ENCODE data around the gene NT5C2. TPM values are rescaled to one million over a fixed set of nuclear protein-coding genes. Genes with fewer than 3 reads are reported as not detected.

The NT5C2 gene
- polyA plus RNA-seq (2013, experiment 1 of 2): 62.7 TPM
- 62.3 TPM for polyA plus RNA-seq (2013, experiment 2 of 2)

DNA sequence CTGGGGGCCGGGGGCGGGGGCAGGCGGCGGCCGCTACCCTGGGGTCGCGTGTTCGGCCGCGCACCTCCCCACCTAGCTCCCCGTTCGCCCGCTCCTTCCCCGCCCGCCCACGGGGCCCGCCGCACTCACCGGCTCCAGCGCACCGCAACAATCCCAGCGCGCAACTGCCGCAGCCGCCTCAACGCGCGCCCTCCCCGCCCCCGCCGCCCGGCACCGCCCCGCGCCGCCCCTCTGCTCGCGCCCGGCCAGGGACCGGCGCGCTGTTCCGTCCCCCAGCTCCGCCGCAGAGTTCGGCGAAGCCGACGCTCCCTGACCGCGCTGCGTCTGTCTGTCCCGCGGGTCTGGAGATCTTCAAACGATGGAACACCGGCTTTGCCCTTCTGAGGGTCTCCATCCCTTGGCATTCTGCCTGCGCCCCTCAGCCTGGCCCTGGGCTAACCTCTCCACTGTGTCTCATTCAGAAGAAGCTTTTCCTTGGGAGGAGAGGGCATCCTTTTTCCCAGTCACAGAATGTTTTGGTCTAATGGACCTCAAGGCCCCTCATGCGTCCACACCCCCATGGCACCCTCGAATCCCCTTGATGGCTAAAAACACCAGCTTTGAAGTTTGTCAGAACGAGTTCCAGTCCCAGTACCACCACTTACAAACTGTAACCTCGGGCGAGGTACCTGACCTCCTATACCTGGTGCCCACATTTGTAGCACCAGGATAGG, at the start of gene NT5C2:
NT5C2 (minus strand) TSS at position 166 of the 713 bp plus-strand sequence. CDS start 18,314 bp downstream, outside the sequence.
- H3K27me3 ChIP-seq (ENCODE audit: control insufficient read depth in 3 of 3, insufficient read depth in 3 of 3, low read depth in 1 of 3, low read length in 3 of 3): no peaks in the 10 kb centered on the region
- H3K27ac ChIP-seq (replicated peaks; ENCODE audit: low read length): peak within 1 kb of the TSS; percentile 94
- no peak within 1 kb of the TSS for H2BK120ac ChIP-seq (ENCODE audit: low read depth, low read length)
- peak within 1 kb of the TSS; percentile 18 for H2BK15ac ChIP-seq (ENCODE audit: low read length)
- peak; percentile 77 for DNase-seq (ENCODE audit: low spot score)
- no CpG with 5 or more reads among the region's 62 CpGs for WGBS, 2 donors (ENCODE audit: extremely low coverage in 2 of 2, insufficient read length in 2 of 2, insufficient replicate concordance in 1 of 2)
- peak within 1 kb of the TSS; percentile 49 for H2BK12ac ChIP-seq (ENCODE audit: low read length)
- peak within 1 kb of the TSS; percentile 27 for H2BK5ac ChIP-seq (ENCODE audit: low read length)
- no peak within 1 kb of the TSS for H3K4ac ChIP-seq (ENCODE audit: low read length)
- H3K79me1 ChIP-seq (ENCODE audit: low read depth, low read length): peaks cover 5% of the 10 kb centered on the region
- no peaks in the 10 kb centered on the region for H3K9me3 ChIP-seq (replicated peaks in 1 of 2; ENCODE audit: control insufficient read depth in 2 of 2, insufficient read depth in 1 of 2, low read depth in 1 of 2, low read length in 2 of 2)
- H2AFZ ChIP-seq (ENCODE audit: low read length): peak within 1 kb of the TSS; percentile 97
- peak within 1 kb of the TSS; percentile 72 for H3K4me2 ChIP-seq (ENCODE audit: insufficient read depth, low read length, poor library complexity, severe bottlenecking)
- peak within 1 kb of the TSS; percentile 98 for H3K23ac ChIP-seq (ENCODE audit: low read depth, low read length, poor library complexity)
- peak within 1 kb of the TSS; percentile 37 for H2AK5ac ChIP-seq (ENCODE audit: low read depth, low read length)
- peaks cover 6 to 13% of the 10 kb centered on the region in 2 donors for H3K4me1 ChIP-seq (ENCODE audit: control insufficient read depth in 2 of 2, insufficient read depth in 1 of 2, low read depth in 1 of 2, low read length in 2 of 2)
- peak within 1 kb of the TSS; percentile 97 to 98 for H3K4me3 ChIP-seq (ENCODE audit: low read length in 2 of 2)
- H3K18ac ChIP-seq (ENCODE audit: low read length): peak within 1 kb of the TSS; percentile 96
- peaks cover 0 to 11% of the 10 kb centered on the region in 2 donors for H3K36me3 ChIP-seq (replicated peaks in 1 of 2; ENCODE audit: control insufficient read depth in 2 of 2, insufficient read depth in 2 of 2, low read length in 2 of 2)
- no peak within 1 kb of the TSS for H4K8ac ChIP-seq (ENCODE audit: low read depth, low read length)
- peak within 1 kb of the TSS; percentile 99 for H3K9ac ChIP-seq (ENCODE audit: low read depth, low read length, poor library complexity)
- H4K91ac ChIP-seq (ENCODE audit: low read depth, low read length, poor library complexity): no peak within 1 kb of the TSS
- H3K14ac ChIP-seq (ENCODE audit: low read length): peak within 1 kb of the TSS; percentile 56

DNA sequence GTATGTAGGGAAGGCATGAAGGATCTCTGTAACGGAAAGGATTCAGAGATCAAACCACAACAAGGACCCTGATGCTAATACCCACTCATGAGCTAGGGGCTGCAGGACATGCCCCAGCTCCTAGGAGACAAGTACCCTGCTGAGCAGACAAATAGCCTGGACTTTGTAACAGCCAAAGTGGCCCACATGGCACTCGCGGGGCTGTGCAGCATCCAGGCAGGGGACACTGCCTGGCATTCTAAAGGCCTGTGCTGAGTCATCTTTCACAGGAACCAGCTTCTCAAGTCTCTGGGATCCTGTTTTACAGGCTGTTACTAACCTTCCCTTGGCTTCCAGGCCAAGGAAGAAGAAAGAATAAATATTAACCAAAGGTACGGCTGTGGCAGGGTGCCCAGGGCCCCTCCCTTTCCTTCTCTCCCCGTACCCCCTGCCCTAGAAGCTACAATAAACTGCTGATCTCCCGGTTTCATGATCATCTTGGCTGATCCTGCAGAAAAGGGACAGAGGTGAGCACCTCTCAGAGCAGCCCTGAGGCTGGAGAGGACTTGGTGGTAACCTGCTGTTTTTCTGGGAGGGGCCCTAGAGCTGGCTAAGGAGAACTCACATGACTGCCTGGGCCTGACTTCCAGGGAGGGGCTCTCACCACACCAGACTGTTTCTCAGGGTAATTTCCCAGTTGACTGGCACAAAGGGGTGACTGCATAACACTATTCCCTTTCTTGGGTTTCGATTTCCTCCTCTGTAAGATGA, 48.4 kb upstream of the NT5C2 start:
- Histone ChIP-seq H2AK5ac (ENCODE audit: low read depth, low read length) (no peak overlapping the region), H2BK5ac (ENCODE audit: low read length) (no peak overlapping the region), H3K4me2 (ENCODE audit: insufficient read depth, low read length, poor library complexity, severe bottlenecking) (no peak overlapping the region), H2AFZ (ENCODE audit: low read length) (peak overlapping the region; percentile 72), H2BK120ac (ENCODE audit: low read depth, low read length) (no peak overlapping the region), H3K27ac (replicated peaks; ENCODE audit: low read length) (peak overlapping the region; percentile 22), H4K91ac (ENCODE audit: low read depth, low read length, poor library complexity) (no peak overlapping the region), H3K18ac (ENCODE audit: low read length) (no peak overlapping the region), H3K4ac (ENCODE audit: low read length) (no peak overlapping the region), H2BK12ac (ENCODE audit: low read length) (peak overlapping the region; percentile 4), H4K8ac (ENCODE audit: low read depth, low read length) (no peak overlapping the region), H3K9ac (ENCODE audit: low read depth, low read length, poor library complexity) (no peak overlapping the region), H3K23ac (ENCODE audit: low read depth, low read length, poor library complexity) (no peak overlapping the region), H3K27me3 (ENCODE audit: control insufficient read depth in 3 of 3, insufficient read depth in 3 of 3, low read depth in 1 of 3, low read length in 3 of 3) (no peaks in the 10 kb centered on the region), H3K4me1 (ENCODE audit: control insufficient read depth in 2 of 2, insufficient read depth in 1 of 2, low read depth in 1 of 2, low read length in 2 of 2) (peaks cover 2 to 10% of the 10 kb centered on the region in 2 donors), H3K79me1 (ENCODE audit: low read depth, low read length) (no peaks in the 10 kb centered on the region), H3K36me3 (replicated peaks in 1 of 2; ENCODE audit: control insufficient read depth in 2 of 2, insufficient read depth in 2 of 2, low read length in 2 of 2) (no peaks in the 10 kb centered on the region), H3K9me3 (replicated peaks in 1 of 2; ENCODE audit: control insufficient read depth in 2 of 2, insufficient read depth in 1 of 2, low read depth in 1 of 2, low read length in 2 of 2) (no peaks in the 10 kb centered on the region), H3K14ac (ENCODE audit: low read length) (no peak overlapping the region), H2BK15ac (ENCODE audit: low read length) (no peak overlapping the region), H3K4me3 (ENCODE audit: low read length in 2 of 2) (no peak overlapping the region)
- no peak for DNase-seq (ENCODE audit: low spot score)
- WGBS, 2 donors (ENCODE audit: extremely low coverage in 2 of 2, insufficient read length in 2 of 2, insufficient replicate concordance in 1 of 2): no CpG with 5 or more reads among the region's 7 CpGs

DNA sequence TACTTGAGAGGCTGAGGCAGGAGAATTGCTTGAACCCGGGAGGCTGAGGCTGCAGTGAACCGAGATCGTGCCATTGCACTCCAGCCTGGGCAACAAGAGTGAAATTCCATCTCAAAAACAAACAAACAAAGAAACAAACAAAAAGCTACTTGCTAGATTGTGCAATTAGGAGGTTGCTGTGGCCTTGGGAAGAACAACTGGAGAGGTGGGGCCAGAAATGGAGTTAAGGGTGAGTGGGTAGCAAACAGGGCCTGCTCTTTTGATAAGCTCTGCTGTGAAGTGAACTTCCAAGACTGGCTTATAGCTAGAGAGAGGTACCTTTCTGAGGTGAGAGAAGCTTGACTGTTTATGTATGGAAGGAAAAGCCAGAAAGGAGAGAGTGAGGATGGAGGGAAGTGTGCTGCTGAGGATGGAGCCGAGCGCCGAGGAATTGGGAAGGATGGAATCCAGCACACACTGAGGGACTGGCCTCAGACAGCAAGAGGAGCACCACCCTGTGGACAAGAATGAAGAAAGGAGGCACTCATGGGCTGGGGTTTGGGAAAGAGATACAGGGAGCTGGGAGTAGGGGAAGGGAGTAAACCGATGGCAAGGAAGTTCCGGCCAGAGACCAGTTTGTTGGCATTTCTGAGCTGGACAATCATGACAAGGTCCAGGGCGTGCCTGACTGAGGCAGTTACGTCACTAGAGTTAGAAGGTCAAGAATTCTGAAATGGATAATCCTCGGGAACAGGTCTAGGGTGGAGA, 45.6 kb upstream of the NT5C2 start:
- H3K9ac ChIP-seq (ENCODE audit: low read depth, low read length, poor library complexity): no peak overlapping the region
- no peak overlapping the region for H2BK5ac ChIP-seq (ENCODE audit: low read length)
- no peak overlapping the region for H2BK15ac ChIP-seq (ENCODE audit: low read length)
- no peak overlapping the region for H2BK12ac ChIP-seq (ENCODE audit: low read length)
- no CpG with 5 or more reads among the region's 11 CpGs for WGBS, 2 donors (ENCODE audit: extremely low coverage in 2 of 2, insufficient read length in 2 of 2, insufficient replicate concordance in 1 of 2)
- H3K36me3 ChIP-seq (replicated peaks in 1 of 2; ENCODE audit: control insufficient read depth in 2 of 2, insufficient read depth in 2 of 2, low read length in 2 of 2): no peaks in the 10 kb centered on the region
- H3K4me2 ChIP-seq (ENCODE audit: insufficient read depth, low read length, poor library complexity, severe bottlenecking): no peak overlapping the region
- no peak overlapping the region for H2AK5ac ChIP-seq (ENCODE audit: low read depth, low read length)
- no peak overlapping the region for H3K4me3 ChIP-seq (ENCODE audit: low read length in 2 of 2)
- peak overlapping the region; percentile 20 for H3K18ac ChIP-seq (ENCODE audit: low read length)
- H3K27me3 ChIP-seq (ENCODE audit: control insufficient read depth in 3 of 3, insufficient read depth in 3 of 3, low read depth in 1 of 3, low read length in 3 of 3): no peaks in the 10 kb centered on the region
- H3K4me1 ChIP-seq (ENCODE audit: control insufficient read depth in 2 of 2, insufficient read depth in 1 of 2, low read depth in 1 of 2, low read length in 2 of 2): peaks cover 2 to 10% of the 10 kb centered on the region in 2 donors
- no peak for DNase-seq (ENCODE audit: low spot score)
- no peaks in the 10 kb centered on the region for H3K79me1 ChIP-seq (ENCODE audit: low read depth, low read length)
- H3K27ac ChIP-seq (replicated peaks; ENCODE audit: low read length): no peak overlapping the region
- H2AFZ ChIP-seq (ENCODE audit: low read length): no peak overlapping the region
- no peaks in the 10 kb centered on the region for H3K9me3 ChIP-seq (replicated peaks in 1 of 2; ENCODE audit: control insufficient read depth in 2 of 2, insufficient read depth in 1 of 2, low read depth in 1 of 2, low read length in 2 of 2)
- H2BK120ac ChIP-seq (ENCODE audit: low read depth, low read length): no peak overlapping the region
- H3K14ac ChIP-seq (ENCODE audit: low read length): no peak overlapping the region
- no peak overlapping the region for H4K8ac ChIP-seq (ENCODE audit: low read depth, low read length)
- no peak overlapping the region for H3K23ac ChIP-seq (ENCODE audit: low read depth, low read length, poor library complexity)
- H4K91ac ChIP-seq (ENCODE audit: low read depth, low read length, poor library complexity): no peak overlapping the region
- H3K4ac ChIP-seq (ENCODE audit: low read length): no peak overlapping the region

Measured in neuronal stem cell (in vitro differentiated cells).